ENCODE data around the gene BBX.

Gene BBX

DNA sequence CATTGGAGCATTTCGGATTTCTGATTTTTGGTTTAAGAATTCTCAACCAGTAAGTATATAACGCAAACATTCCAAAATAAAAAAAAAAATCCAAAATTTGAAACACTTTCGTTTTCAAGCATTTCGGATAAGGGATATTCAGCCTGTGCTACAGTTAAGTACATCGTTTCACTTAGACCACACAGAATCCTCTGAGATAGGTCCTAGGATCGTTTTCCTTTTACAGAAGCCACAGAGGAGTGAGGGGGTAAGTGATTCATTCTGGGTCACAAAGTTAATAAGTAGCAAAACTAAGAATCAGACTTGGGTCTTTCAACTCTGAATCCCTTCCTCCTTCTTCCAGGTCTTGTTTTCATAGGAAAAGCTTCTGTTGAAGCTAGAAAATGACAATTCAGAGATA lies 249.3 kb downstream of the BBX start:
- TF ChIP-seq RAD21 (IDR thresholded peaks at IDR 0.05; ENCODE audit: low read depth) (no peak), EGR1 (IDR thresholded peaks at IDR 0.05) (no peak), FOXM1 (IDR thresholded peaks at IDR 0.05; ENCODE audit: borderline replicate concordance, low read depth) (no peak), TCF12 (IDR thresholded peaks at IDR 0.05; ENCODE audit: low read depth) (no peak), TEAD4 (IDR thresholded peaks at IDR 0.05) (no peak), CEBPB (IDR thresholded peaks at IDR 0.05) (no peak), EP300 (IDR thresholded peaks at IDR 0.05; ENCODE audit: borderline replicate concordance) (no peak), YY1 (IDR thresholded peaks at IDR 0.05; ENCODE audit: low read depth) (no peak), CREB1 (IDR thresholded peaks at IDR 0.05; ENCODE audit: low read depth) (no peak), NFIC (IDR thresholded peaks at IDR 0.05) (no peak), TAF1 (IDR thresholded peaks at IDR 0.05; ENCODE audit: low read depth) (no peak), ZBTB7A (IDR thresholded peaks at IDR 0.05; ENCODE audit: low read depth) (no peak)
- TF ChIP-seq, protein P1, sequence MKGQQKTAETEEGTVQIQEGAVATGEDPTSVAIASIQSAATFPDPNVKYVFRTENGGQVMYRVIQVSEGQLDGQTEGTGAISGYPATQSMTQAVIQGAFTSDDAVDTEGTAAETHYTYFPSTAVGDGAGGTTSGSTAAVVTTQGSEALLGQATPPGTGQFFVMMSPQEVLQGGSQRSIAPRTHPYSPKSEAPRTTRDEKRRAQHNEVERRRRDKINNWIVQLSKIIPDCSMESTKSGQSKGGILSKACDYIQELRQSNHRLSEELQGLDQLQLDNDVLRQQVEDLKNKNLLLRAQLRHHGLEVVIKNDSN (IDR thresholded peaks at IDR 0.05), result no peak
- TF ChIP-seq, protein P2, sequence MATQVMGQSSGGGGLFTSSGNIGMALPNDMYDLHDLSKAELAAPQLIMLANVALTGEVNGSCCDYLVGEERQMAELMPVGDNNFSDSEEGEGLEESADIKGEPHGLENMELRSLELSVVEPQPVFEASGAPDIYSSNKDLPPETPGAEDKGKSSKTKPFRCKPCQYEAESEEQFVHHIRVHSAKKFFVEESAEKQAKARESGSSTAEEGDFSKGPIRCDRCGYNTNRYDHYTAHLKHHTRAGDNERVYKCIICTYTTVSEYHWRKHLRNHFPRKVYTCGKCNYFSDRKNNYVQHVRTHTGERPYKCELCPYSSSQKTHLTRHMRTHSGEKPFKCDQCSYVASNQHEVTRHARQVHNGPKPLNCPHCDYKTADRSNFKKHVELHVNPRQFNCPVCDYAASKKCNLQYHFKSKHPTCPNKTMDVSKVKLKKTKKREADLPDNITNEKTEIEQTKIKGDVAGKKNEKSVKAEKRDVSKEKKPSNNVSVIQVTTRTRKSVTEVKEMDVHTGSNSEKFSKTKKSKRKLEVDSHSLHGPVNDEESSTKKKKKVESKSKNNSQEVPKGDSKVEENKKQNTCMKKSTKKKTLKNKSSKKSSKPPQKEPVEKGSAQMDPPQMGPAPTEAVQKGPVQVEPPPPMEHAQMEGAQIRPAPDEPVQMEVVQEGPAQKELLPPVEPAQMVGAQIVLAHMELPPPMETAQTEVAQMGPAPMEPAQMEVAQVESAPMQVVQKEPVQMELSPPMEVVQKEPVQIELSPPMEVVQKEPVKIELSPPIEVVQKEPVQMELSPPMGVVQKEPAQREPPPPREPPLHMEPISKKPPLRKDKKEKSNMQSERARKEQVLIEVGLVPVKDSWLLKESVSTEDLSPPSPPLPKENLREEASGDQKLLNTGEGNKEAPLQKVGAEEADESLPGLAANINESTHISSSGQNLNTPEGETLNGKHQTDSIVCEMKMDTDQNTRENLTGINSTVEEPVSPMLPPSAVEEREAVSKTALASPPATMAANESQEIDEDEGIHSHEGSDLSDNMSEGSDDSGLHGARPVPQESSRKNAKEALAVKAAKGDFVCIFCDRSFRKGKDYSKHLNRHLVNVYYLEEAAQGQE (IDR thresholded peaks at IDR 0.05; ENCODE audit: low read depth), result no peak
- TF ChIP-seq, protein P3, sequence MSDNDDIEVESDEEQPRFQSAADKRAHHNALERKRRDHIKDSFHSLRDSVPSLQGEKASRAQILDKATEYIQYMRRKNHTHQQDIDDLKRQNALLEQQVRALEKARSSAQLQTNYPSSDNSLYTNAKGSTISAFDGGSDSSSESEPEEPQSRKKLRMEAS (IDR thresholded peaks at IDR 0.05), result no peak

DNA sequence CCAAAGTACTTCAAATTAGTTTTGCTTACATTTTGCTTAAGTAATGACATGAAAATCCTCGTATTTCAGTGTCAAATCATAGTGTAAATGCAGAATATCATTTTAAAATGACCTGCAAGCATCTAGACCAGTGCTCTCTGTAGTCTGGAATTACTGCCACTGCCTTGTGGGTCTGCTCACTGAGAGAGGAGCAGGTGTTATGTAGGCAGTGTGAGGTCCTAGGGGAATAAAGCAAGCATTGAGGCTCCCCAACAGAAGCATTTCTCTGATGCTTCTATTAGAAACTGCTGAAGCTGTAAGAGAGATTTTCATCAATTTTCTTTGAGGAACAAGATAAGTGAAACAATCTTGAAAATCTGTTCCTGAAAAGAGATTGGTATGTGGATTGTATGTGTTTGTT lies 253.2 kb downstream of the BBX start:
- no peak for TF ChIP-seq TEAD4 (IDR thresholded peaks at IDR 0.05)

DNA sequence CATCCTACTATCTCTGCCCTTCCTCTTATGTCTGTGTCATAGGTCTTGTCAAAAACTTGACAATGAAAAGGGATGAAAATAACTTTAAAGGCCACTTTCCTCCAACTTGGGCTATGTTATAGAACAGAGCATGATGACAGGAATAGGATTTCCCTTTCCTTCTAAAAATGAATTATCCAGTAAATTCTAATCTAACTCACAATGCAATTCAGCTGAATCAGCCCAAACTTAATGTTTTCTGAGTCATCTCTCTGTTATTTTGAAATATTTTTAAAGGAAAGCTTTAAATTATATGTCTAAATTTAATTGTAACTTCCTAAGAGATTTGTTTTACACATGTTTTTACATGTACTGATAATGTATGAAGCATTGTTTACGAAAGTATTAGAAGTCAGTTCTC lies 258.5 kb downstream of the BBX start:
- no peak for TF ChIP-seq ZBTB7A (IDR thresholded peaks at IDR 0.05; ENCODE audit: low read depth)
- TF ChIP-seq, protein P1 (IDR thresholded peaks at IDR 0.05), result no peak
- no peak for TF ChIP-seq YY1 (IDR thresholded peaks at IDR 0.05; ENCODE audit: low read depth)
- TF ChIP-seq TCF12 (IDR thresholded peaks at IDR 0.05; ENCODE audit: low read depth), result no peak
- TF ChIP-seq FOXM1 (IDR thresholded peaks at IDR 0.05; ENCODE audit: borderline replicate concordance, low read depth), result no peak
- no peak for TF ChIP-seq RAD21 (IDR thresholded peaks at IDR 0.05; ENCODE audit: low read depth)
- TF ChIP-seq TAF1 (IDR thresholded peaks at IDR 0.05; ENCODE audit: low read depth), result no peak
- no peak for TF ChIP-seq EGR1 (IDR thresholded peaks at IDR 0.05)
- no peak for TF ChIP-seq NFIC (IDR thresholded peaks at IDR 0.05)
- no peak for TF ChIP-seq CEBPB (IDR thresholded peaks at IDR 0.05)
- TF ChIP-seq EP300 (IDR thresholded peaks at IDR 0.05; ENCODE audit: borderline replicate concordance), result no peak
- TF ChIP-seq CREB1 (IDR thresholded peaks at IDR 0.05; ENCODE audit: low read depth), result no peak
- no peak for TF ChIP-seq TEAD4 (IDR thresholded peaks at IDR 0.05)
- TF ChIP-seq, protein P3 (IDR thresholded peaks at IDR 0.05), result no peak
- TF ChIP-seq, protein P2 (IDR thresholded peaks at IDR 0.05; ENCODE audit: low read depth), result no peak

DNA sequence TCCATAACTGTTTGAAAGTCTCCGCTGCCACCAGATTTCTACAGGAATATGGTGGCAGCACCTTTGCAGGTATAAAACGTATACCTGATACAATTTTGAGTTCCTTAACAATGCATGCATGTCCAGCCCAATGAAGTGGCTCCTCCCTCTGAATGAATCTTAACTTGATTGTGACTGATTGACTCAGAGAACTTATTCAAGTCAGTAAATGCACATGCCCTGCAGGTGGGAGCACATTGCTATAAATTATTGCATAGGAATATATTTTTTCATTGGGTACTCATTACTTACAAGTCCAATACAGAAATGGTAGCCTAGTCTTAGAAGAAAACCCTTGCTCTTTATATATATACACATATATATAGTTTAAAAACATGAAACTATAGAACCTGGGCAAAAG lies 259.3 kb downstream of the BBX start:
- TF ChIP-seq TEAD4 (IDR thresholded peaks at IDR 0.05) (no peak), FOXM1 (IDR thresholded peaks at IDR 0.05; ENCODE audit: borderline replicate concordance, low read depth) (no peak), RAD21 (IDR thresholded peaks at IDR 0.05; ENCODE audit: low read depth) (no peak), CEBPB (IDR thresholded peaks at IDR 0.05) (no peak), TCF12 (IDR thresholded peaks at IDR 0.05; ENCODE audit: low read depth) (no peak), EGR1 (IDR thresholded peaks at IDR 0.05) (no peak)

DNA sequence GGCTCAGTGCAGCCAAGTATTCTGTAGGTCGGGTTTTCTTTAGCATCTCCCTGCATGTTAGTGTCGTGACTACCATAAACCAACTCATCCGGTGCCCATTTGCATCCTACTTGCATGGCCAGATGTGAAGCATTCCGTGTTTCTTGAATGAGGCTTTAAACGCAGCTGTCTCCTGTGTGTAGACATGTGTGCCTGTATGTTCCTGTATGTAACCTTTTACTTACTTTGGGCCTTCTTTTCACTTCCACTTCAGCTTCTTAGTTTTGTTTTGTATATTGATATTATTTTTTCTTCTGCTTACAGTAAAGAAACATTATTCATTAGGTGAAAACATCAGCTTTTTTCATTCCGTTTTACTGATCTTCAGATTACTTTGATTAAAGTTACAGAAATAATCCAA lies 267.9 kb downstream of the BBX start:
- TF ChIP-seq, protein P3 (IDR thresholded peaks at IDR 0.05), result no peak
- TF ChIP-seq YY1 (IDR thresholded peaks at IDR 0.05; ENCODE audit: low read depth) (no peak), TEAD4 (IDR thresholded peaks at IDR 0.05) (no peak), CREB1 (IDR thresholded peaks at IDR 0.05; ENCODE audit: low read depth) (no peak), ZBTB7A (IDR thresholded peaks at IDR 0.05; ENCODE audit: low read depth) (no peak)
- TF ChIP-seq, protein P2 (IDR thresholded peaks at IDR 0.05; ENCODE audit: low read depth), result no peak
